B cell (primary cell): Measurements from ENCODE around the gene ITPR2.

Experiments
- EZH2 ChIP-seq: IDR thresholded peaks from 2 replicates; pipeline ENCODE4 v1.6.1; 2012; ENCODE audit warnings: borderline replicate concordance, low read depth, mild to moderate bottlenecking, moderate library complexity, low read length; ENCODE audit not compliant: insufficient read depth, poor library complexity, severe bottlenecking
- TF ChIP-seq, protein P1 (sequence below): fragments of 200-600 bp; IDR thresholded peaks from one replicate; pipeline ENCODE4 v1.8.0; 2022; ENCODE audit warnings: antibody characterized with exemption, mild to moderate bottlenecking

DNA sequence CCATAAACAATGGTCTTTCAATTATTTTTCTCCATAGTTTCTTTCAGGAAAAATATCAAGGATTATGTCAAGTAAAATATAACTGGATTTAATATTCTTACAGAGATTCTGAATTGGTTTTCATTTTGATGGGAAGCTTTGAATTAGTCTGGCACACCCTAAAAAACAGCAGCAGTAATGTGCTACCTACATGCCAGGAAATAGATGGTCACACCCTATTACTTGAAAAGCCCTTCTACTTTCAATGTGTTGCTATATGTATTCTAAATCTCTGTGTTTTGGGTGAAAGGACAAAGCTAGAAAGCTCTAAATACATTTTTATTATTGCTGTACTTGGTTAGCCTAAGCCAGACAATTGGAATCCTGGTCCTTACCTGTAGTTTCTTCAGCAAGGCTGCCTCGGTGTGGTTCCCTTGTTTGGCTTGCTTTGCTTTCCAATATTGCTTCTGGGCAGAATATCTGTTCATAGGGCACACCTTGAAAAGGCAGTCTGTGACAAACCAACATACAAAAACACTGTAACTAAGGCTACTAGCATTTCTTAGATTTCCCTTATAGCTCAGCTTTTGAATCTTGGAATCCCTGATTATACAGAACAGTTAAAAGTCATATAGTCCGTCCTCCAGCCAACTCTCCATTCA is 107.6 kb downstream of the ITPR2 start:
- TF ChIP-seq, protein P1, sequence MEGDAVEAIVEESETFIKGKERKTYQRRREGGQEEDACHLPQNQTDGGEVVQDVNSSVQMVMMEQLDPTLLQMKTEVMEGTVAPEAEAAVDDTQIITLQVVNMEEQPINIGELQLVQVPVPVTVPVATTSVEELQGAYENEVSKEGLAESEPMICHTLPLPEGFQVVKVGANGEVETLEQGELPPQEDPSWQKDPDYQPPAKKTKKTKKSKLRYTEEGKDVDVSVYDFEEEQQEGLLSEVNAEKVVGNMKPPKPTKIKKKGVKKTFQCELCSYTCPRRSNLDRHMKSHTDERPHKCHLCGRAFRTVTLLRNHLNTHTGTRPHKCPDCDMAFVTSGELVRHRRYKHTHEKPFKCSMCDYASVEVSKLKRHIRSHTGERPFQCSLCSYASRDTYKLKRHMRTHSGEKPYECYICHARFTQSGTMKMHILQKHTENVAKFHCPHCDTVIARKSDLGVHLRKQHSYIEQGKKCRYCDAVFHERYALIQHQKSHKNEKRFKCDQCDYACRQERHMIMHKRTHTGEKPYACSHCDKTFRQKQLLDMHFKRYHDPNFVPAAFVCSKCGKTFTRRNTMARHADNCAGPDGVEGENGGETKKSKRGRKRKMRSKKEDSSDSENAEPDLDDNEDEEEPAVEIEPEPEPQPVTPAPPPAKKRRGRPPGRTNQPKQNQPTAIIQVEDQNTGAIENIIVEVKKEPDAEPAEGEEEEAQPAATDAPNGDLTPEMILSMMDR = no peak
- TF ChIP-seq EZH2 = no peak
